GM18499 (cell line): Measurements from ENCODE around the gene ANGPT4.
"Not testable (repeated sequence)": the region's sequence is repeated elsewhere in the genome, so short reads cannot be mapped to it uniquely, and the experiment has no call there.

Experiments
- ATAC-seq: cut with Tn5 transposase; IDR thresholded peaks from one replicate; pipeline ENCODE4 v1.9.1; 2021; ENCODE audit warnings: moderate number of reproducible peaks; ENCODE audit not compliant: insufficient read depth, unreplicated experiment

ANGPT4 gene

DNA sequence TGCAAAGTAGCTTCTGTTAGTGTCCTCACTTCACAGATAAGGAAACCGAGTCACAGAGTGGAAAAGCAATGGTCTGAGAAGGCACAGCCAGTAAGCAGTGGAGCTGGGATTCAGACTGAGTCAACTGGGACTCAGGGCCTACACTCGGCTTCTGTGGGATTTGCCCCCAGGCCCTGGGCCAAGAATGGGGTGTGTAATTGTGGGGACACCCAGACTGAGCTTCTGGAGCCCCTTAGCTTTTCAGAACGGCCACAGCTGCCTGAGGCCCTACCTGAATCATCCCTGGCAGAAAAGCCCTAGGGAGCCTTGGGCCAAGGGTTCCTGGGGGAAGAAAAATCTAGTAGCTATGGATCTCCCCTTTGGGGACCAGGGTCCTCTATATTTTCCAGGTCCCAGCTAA is 6.5 kb downstream of the ANGPT4 start:
- no peak for ATAC-seq

GRCh38 chr20:906703-907270 is 9.3 kb downstream of the ANGPT4 start:
- no peak for ATAC-seq

- no peak for ATAC-seq
These were observed 10.1 kb downstream of the ANGPT4 start for GRCh38 chr20:906001-906520.

- no peak for ATAC-seq
These were observed 10.7 kb downstream of the ANGPT4 start for GRCh38 chr20:905396-905961.

- ATAC-seq = no peak
These were observed 12.0 kb downstream of the ANGPT4 start for GRCh38 chr20:904039-904545.

GRCh38 chr20:897436-897835 is 18.7 kb downstream of the ANGPT4 start:
- ATAC-seq = not testable (repeated sequence)

DNA sequence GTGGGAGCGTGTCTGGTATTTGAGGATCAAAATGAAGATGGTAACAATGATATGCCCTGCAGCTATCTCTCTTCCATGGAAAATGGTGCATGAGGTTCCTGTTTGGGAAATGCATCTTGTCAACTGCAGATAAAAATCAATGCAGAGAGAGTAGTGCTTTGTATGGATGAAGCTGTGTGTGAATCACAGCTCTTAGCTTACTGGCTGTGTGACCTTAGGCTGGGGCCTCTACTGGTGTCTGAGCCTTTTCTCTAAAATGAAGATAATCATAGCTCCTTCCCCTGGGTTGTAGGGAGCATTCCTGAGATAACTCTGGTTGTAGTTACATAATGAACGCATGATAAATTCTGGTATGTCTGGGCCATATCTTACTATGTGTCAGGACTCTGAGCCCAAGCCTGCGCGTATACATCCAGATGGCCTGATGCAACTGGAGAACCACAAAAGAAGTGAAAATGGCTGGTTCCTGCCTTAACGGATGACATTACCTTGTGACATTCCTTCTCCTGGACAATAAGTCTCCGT is 19.6 kb downstream of the ANGPT4 start:
- ATAC-seq = no peak

DNA sequence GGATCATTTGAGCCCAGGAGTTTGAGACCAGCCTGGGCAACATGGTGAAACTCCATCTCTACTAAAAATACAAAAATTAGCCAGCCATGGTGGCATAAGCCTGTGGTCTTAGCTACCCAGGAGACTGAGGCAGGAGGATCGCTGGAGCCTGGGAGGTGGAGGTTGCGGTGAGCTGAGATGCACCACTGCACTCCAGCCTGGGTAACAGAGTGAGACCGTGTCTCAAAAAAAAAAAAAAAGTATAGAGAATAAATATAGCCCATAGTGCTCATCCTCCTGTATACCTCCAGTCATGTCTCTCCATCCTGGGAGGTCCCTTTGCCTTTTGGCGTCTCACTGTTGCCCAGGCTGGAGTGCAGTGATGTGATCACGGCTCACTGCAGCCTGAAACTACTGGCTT is 23.8 kb downstream of the ANGPT4 start:
- not testable (repeated sequence) for ATAC-seq

- ATAC-seq = no peak
These were observed 24.4 kb downstream of the ANGPT4 start for GRCh38 chr20:891706-892080.

- ATAC-seq = no peak
These were observed 25.0 kb downstream of the ANGPT4 start for GRCh38 chr20:891058-891705.

- ATAC-seq = no peak
These were observed 25.5 kb downstream of the ANGPT4 start for GRCh38 chr20:890666-891057.

- ATAC-seq = no peak
These were observed 26.1 kb downstream of the ANGPT4 start for GRCh38 chr20:889932-890463.

DNA sequence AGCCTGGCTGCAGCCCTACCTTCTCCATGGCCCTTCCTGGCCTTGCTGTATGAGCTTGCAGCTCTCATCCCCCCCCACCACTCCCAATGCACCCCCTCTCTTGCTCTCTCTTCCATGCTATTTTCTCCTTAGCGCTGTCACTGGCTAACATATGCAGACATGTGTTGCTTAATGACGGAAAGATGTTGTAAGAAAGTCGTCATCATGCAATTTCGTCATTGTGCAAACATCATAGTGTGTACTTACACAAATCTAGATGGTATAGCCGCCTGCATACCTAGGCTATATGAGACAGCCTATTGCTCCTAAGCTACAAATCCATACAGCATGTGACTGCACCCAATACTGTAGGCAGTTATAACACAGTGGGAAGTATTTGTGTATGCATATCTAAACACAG is 27.0 kb downstream of the ANGPT4 start:
- ATAC-seq = no peak

DNA sequence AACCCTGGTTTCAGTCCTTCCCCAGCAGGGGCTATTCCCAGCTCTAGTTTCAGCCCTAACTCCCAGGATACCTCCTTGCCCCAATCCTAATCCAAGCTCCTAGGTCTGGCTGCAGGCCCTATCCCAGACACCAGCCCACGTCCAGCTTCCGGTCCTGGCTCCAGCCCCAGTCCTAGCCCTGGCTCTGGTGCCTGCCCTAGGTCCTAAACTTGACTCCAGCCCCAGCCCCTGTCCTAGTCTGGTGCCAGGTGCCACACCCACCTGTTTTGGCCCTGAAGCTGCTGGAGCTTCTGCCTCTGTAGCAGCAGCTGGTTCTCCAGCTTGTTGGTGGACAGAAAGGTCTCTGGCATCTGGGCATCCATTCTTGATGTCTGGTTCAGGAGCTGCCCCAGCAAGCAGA is 28.1 kb downstream of the ANGPT4 start:
- ATAC-seq = no peak

DNA sequence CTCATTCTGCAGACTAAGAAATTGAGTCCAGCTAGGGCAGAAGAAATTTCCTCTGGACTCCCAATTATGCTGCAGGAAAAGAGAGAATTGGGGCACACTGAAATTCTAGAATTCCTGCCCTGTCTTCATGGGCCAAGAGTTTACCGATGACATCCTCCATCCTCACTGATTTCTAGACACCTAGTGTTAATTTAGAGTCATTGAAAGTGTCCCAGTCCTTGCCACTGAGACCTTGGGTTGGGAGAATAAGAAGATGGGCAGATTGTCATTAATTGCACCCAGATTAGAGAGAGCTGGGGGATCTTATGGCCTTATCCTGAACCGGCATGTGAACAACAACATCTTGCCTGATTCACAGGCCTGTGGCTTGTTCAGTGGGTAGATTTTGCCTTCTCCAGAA is 29.0 kb downstream of the ANGPT4 start:
- no peak for ATAC-seq

DNA sequence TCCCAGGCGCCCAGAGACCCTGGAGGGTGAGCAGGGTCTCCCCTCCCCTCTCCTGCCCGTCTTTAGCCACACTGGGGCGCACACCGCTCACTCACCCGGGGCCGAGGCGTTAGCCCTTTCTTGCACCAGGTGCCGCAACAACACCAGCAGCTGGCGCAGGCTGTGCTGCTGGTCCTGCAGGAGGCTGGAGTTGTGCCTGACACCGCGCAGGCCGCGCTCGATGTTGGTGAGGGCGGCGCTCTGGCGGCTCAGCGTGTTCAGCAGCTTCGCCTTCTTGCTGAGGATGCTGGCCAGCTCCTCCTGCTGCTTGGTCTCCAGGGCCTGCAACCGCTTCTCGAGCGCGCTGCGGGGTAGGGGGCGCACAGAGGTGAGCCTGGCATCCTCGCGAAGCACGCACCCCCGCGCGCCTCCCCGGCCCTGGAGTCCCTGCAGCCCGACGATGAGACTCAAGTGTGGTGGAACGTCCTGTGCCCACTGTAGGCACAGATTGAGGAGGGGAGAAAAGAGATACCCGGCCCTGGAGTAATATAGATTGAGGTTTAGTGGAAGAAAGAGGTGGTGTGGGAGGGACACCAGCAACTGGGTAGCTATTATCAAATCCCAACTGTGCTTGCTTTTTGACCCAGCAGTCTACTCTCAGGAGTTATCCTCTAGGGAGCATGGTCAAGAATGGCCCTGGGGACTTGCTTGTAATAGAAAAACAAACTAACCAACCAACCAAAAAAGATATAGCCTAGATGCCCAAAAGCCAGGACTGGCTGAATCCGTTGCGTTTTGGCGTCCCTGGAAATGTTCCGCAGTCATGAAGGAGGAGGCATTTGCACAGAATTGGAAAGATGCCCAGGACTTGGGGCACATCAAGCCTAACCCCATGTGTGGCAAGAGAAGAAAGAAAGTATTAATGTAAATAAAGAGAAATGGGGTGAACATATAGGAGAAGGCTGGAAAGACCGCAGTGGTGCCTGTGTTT is 30.9 kb downstream of the ANGPT4 start:
- no peak for ATAC-seq

GRCh38 chr20:881783-882144 is 34.4 kb downstream of the ANGPT4 start:
- no peak for ATAC-seq

- no peak for ATAC-seq
These were observed 34.9 kb downstream of the ANGPT4 start for GRCh38 chr20:881051-881782.

- ATAC-seq = no peak
These were observed 36.5 kb downstream of the ANGPT4 start for GRCh38 chr20:879626-880025.
